ENCODE results near the gene KISS1R.
A peak's percentile ranks its signal among the peaks of the same experiment; 100 is the strongest.

Gene KISS1R

DNA sequence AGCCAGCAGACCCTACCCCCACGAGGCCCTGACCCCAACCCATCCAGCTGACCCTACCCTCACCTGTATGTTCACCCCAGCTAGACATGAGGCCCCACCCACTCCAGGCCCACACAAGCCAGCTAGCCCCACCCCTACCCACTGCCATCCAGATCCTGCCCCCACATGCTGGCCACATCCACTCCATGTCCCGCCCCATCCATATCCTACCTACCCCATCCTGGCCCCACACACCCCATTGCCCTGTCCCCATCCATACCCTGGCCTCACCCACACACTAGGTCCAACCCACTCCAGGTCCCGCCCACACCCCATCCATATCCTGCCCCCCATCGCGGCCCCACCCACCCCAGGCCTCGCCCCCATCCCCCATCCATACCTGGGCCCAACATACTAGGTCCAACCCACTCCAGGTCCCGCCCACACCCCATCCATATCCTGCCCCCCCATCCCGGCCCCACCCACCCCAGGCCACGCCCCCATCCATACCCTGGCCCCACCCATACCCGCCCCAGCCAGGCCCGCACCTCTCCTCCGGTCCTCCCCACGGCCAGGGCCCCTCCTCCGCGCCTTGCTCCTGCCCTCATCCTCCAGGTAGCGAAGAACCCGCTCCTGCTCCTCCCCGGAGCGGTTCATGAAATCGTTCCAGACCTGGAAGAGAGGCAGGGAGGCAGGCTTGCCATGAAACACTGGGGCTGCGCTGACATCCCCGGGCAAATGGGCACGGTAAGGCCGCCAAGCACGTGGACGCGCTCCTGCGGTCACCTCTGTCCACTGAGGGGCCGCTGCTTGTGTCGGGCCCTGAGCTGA, 16.6 kb upstream of the KISS1R start:
- DNase-seq = no peak

DNA sequence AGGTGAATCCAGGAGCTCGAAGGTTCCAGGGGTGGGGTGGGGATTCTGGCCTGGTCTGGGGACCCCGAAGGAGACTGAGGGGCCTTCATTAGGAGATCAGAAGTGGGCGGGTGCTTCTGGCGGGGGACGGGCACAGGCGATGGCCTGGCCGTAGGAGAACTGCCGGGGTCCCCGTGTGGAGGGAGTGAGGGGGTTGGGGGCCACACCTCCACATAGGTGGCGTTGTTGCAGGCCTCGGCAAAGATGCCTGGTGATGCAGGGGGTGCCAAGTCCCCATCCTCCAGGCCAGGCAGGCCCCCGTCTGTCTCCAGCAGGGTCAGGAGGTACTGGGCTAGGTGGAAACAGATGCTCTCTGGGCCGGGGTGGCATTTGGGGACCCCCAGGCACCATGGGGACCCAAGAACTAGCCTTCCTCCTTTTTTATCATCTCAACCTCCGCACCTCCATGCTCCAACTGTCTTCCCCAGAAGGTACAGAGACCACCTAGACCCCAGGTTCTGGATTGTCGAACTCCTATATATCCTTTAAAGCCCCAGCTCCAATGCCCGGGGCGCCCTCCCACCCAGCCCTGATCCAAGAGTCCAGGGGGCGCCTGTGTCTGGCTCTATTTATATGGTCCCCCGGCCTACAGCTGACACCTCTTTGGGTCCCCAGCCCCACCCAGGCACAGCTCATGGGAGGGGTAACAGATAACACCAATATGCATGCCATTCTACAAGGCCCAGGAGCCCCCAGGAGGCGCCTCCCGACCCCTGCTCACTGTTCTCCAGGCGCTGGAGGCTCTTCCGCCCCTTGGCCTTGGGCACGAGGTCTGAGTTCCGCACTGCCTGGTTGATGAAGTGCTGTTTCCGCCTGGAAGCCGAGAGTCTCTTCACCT, 15.7 kb upstream of the KISS1R start:
- no peak for DNase-seq

DNA sequence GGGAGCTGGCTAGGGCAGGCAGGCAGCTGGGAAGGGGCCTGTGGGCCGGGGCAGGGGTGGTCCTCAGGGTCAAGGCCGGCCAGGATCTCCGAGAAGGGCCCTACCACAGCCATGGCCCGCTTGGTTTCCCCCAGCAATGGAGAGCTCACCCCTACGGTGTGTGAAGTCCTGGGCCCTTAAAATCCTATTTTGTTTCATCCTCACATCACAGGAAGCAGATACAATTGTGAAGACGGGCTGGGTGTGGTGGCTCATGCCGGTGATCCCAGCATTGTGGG, 15.1 kb upstream of the KISS1R start:
- no peak for DNase-seq

DNA sequence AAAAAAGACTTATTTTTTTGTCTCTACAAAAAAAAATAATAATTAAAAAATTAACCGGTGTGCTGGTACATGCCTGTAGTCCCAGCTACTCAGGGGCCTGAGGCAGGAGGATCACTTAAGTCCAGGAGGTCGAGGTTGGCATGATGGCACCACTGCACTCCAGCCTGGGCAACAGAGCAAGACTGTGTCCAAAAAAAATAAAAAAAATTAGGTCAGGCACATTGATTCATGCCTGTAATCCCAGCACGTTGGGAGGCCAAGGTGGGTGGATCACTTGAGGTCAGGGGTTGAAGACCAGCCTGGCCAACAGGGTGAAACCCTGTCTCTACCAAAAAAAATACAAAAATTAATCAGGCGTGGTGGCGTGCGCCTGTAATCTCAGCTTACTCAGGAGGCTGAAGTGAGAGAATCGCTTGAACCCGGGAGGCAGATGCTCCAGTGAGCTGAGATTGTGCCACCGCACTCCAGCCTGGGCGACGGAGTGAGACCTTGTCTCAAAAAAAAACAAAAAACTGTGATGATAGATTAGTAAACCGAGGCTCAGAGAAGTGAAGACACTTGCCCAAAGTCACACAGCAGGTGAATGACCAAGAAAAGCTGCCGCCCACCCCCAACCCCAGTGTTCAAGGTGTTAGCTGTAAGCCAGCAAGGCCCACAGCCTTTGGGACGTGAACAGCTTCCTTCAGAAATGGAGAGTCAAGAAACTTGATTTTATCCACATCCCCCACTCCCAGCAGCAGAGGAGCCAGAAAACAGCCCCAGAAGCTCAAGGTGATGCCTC, 14.5 kb upstream of the KISS1R start:
- no peak for DNase-seq

DNA sequence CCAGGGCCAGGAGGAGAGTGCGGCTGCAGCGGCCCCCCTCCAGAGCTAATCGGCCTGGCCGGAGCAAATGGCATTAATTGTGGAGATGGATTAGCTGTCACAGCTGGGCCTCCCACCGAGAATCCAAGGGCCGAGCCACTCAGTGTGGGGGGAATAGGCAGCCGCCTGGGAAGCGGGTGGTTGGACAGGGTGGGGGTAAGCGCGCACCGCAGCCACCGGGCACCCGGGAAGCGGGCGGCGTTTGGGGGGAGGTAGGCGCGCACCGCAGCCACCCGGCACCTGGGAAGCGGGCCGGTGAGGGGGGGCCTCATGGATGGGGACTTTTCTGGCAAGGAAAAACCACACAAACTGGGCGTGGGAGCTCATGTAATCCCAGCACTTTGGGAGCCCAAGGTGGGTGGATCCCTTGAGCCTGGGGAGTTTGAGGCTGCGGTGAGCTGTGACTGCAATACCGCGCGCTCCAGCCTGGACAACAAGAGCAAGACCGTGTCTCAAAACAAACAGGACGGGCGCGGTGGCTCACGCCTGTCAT, 13.8 kb upstream of the KISS1R start:
- DNase-seq = no peak

DNA sequence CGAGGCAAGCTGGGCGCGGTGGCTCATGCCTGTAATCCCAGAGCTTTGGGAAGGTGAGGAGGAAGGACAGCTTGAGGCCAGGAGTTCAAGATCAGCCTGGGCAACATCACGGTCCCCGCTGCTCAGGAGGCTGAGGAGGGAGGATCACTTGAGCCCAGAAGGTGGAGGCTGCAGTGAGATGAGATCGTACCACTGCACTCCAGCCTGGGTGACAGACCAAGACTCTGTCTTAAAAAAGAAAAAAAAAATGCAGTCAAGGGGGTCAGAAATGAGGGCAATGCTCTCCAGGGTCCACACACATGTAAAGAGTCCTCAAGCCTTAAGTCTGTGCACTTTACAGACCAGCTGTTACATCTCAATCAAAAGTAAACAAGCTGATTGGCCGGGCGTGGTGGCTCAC, 12.6 kb upstream of the KISS1R start:
- DNase-seq = no peak

DNA sequence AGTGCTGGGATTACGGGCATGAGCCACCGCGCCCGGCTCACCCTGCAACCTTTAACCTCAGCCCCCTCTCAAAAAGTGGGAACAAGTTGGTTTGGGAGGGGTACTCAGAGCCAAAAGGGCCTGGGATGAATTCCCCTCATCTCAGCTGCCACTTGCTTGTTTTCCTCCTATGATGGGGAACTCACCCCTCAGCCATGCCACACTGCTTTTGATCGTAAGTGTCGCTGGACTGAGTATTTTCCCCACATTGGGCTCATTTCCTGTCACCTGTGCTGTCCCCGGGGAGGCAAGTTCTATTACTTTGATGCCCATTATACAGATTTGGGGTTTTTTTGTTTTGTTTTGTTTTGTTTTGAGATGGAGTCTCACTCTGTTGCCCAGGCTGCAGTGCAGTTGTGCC, 10.7 kb upstream of the KISS1R start:
- no peak for DNase-seq

DNA sequence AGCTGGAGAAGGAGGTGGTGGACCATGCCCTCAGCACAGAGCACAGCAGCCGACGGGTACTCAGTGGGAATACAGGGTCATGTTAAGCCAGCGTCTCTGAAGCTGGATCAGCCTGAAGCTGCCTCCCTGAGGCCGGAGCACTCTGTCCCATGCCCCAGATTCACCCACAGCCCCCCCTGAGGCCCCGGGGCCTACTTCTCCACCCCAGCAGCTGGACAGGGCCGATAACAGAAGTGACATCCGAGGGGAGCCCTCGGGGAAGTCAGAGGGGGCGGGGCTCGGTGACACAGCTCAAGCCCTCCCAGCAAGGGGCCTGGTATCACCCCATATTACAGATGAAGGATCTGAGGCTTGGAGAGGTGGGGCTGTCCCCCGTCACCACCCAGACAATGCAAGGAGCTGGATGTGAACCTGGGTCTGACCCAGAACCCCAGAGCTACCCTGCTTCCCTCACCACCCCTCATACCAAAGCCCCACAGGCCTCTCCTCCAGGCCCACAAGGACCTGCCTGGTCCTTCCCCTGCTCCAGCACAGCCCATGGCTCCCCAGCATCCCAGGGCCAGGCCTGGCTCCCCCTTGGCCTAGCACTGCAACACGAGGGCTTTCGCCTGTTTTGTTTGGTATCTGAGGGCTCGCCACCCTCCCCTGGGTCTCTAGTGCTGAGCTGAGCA, 9.8 kb upstream of the KISS1R start:
- no peak for DNase-seq

DNA sequence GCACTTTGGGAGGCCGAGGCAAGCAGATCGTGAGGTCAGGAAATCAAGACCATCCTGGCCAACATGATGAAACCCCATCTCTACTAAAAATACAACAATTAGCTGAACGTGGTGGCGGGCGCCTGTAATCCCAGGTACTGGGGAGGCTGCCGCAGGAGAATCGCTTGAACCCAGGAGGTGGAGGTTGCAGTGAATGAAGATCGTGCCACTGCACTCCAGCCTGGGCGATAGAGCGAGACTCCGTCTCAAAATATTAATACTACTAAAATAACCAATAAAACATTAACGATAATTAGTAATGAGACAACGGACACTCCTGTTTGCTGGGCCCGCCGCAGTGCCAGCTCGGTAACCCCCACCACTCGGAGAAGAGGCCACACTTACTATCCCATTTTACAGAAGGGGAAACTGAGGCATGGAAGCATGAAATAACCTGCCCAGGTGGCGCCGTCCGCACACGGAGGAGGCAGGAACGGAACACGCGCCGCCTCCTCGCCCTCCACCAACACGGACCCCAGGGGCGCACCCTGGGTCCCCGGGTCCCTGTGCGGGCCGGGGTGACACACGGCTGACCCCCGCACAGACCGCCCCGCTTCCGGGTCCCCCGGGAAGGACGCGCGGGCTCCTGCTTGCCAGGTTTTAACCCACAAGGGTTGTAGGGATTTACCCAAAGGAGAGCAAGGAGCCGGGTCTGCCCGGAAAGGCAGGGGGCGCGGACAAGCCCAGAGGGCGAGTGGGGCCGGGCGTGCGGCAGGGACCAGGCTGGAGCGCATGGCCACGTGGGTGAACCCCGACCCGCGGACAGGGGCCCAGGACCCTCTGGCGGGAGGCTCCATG, 5.7 kb upstream of the KISS1R start:
- DNase-seq = no peak

DNA sequence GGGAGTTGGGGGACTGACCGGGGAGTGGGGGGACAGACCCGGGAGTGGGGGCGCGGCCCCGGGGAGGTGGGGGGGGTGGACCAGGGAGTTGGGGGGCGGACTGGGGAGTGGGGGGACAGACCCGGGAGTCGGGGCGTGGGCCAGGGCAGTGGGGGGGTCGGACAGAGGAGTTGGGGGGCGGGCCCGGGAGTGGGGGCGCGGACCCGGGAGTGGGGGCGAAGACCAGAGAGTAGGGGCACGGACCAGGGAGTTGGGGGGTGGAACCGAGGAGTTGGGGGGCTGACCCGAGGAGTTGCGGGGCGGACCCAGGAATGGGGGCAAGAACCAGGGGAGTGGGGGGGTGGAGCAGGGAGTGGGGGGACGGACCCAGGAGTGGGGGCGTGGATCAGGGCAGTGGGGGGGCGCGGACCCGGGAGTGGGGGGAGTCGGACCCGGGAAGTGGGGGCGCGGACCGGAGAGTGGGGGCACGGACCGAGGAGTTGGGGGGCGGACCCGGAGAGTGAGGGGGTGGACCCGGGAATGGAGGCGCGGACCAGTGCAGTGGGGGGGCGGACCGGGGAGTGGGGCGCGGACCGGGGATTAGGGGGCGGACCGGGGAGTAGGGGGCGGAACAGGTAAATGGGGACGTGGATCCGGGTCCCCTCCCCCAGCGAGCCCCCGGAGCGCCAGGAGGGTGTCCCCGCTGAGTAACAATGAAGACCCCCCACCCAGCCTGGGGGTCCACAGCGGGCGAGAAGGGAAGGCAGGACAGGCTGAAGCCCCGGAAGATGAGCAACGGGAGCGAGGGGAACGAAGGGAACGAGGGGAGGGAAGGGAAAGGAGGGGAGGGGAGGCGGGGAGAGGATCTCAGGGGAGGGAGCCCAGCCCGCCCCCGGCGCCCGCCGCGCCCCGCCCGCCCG, 4.7 kb upstream of the KISS1R start:
- DNase-seq = no peak

DNA sequence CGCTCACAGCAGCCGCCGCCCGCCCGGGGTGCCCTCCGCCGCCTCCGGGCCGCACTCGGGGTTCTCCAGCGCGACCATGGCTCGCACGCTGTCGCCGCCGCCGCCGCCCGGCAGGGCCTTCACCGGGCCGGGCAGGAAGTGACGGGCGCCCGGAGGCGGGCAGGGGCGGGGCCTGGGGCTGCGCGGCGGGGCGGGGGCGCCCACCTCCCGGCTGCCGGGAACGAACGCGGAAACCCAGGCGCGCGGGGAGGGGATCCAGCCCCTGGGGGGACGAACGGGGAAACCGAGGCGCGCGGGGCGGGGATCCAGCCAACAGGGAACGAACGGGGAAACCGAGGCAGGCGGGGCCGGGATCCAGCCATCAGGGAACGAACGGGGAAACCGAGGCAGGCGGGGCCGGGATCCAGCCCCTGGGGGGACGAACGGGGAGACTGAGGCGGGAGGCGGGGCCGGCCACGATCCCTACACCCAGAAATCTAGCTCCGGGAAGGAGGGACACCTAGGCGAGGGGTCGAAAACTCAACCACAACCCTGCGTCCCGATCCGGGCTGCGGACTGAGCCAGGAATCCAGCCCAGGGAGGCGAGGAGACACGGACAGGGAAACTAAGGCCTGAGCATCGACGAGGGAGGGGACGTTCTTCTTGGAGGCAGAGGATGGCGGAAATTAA, 3.9 kb upstream of the KISS1R start, which contains the start of gene R3HDM4:
R3HDM4 (minus strand) TSS at position 140 of the 669 bp plus-strand sequence; CDS start at position 78, 62 bp downstream.
- peak; percentile 27 for DNase-seq

DNA sequence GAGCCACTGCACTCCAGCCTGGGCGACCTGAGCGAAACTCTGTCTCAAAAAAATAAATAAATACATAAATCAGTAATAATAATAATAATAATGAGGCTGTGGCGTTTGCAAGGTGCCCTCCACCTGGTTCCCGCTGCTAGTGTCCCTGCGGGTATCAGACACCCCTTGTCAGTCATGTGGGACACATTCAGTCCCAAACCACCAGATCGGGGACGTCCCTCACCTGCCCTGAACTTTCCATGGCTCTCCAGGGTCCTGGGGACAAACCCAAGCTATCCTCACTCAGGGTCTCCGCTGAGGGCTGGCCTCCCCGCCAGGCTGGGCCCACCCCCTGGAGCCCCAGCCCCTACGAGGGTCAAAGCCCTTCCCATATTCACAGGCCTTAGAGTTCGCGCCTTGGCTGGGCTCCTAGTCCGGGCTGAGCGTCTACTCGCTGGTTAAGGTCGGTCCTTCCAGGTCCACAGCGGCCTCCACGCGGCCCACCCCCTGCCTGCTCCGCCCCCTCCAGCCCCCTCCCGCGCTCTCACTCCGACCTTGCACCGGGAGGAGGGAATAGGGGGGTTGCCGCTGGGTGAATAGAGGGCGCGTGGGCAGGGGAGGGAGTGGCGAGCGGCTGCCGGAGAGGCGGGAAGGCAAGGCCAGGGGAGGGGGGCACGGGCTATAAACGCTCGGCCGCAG, 349 bp upstream of the KISS1R start:
- DNase-seq = no peak

DNA sequence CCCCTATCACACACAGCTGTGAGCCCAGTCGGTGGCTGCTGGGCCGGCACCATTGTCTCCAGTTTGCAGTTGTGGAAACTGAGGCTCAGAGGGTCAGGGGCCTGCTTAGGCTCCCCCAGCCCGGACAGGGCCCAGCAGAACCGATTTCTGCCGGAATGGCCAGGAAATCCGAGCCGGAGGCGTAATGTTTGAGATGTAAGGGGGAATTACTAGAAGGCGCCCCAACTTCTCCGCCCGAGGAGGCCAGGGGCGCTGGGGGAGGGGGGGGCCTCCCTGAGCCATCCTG, 962 bp downstream of the KISS1R start:
- no peak for DNase-seq

DNA sequence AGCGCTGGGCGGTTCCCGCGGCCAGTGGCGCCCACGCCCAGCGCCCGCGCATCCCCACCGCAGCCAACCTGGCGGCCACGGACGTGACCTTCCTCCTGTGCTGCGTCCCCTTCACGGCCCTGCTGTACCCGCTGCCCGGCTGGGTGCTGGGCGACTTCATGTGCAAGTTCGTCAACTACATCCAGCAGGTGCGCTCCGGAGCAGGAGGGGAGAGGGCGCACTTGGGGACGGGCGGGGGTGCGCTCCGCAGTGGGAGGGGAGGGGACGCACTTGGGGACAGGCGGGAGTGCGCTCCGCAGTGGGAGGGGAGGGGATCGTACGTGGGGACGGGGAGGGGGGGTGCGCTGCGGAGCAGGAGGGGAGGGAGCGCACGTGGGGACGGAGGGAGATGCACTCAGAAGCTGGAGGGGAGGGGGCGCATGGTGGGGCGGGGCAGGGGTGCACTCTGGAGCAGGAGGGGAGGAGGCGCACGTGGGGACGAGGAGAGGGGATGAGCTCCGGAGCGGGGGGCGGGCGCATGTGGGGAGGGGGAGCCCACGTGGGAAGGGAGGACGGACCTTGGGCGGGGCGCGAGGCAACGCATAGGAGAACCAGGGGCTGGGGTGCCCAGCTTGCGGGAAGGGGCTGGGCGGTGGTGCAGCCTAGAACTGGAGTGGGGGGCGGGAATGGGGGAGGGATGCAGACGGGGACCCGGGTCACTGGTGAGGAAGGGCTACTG, 1.5 kb downstream of the KISS1R start:
- DNase-seq = no peak

DNA sequence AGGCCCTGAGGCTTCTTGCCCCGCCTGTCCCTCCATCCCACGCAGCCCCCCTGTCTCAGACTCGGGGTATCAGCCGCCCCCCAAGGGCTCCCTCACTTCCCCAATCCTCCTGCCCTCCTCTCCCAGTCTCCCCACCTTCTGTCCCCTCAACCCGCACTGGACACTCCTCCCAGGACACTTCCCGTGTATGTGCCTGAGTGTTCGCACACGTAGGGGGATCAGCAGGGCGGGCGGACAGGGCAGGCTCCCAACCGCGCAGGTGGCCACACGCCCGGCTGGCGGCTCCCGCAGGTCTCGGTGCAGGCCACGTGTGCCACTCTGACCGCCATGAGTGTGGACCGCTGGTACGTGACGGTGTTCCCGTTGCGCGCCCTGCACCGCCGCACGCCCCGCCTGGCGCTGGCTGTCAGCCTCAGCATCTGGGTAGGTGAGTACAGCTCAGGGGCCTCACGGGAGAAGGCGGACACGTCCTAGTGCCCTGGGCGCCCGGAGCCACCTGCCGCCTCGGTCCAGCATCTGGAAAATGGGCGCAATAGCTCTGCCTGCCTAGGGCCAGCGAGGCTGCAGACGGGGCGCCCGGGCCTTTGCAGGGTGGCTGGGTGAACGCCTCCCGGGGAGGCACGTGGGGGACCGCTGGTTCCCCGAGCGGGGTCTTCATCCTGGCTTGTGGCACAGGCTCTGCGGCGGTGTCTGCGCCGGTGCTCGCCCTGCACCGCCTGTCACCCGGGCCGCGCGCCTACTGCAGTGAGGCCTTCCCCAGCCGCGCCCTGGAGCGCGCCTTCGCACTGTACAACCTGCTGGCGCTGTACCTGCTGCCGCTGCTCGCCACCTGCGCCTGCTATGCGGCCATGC, 2.3 kb downstream of the KISS1R start:
- DNase-seq = peak; percentile 56

DNA sequence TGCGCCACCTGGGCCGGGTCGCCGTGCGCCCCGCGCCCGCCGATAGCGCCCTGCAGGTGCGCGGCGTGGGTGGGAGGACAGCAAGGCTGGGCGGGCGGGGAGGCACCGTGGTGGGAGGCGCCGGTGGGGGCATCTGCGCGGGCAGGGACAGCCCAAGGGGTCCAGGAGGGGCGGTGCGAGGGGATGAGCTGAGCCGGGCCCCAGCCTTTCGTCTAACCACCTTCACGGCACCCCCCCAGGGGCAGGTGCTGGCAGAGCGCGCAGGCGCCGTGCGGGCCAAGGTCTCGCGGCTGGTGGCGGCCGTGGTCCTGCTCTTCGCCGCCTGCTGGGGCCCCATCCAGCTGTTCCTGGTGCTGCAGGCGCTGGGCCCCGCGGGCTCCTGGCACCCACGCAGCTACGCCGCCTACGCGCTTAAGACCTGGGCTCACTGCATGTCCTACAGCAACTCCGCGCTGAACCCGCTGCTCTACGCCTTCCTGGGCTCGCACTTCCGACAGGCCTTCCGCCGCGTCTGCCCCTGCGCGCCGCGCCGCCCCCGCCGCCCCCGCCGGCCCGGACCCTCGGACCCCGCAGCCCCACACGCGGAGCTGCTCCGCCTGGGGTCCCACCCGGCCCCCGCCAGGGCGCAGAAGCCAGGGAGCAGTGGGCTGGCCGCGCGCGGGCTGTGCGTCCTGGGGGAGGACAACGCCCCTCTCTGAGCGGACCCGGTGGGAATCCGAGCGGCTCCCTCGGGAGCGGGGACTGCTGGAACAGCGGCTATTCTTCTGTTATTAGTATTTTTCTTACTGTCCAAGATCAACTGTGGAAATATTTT, 3.1 kb downstream of the KISS1R start:
- peak; percentile 56 for DNase-seq

DNA sequence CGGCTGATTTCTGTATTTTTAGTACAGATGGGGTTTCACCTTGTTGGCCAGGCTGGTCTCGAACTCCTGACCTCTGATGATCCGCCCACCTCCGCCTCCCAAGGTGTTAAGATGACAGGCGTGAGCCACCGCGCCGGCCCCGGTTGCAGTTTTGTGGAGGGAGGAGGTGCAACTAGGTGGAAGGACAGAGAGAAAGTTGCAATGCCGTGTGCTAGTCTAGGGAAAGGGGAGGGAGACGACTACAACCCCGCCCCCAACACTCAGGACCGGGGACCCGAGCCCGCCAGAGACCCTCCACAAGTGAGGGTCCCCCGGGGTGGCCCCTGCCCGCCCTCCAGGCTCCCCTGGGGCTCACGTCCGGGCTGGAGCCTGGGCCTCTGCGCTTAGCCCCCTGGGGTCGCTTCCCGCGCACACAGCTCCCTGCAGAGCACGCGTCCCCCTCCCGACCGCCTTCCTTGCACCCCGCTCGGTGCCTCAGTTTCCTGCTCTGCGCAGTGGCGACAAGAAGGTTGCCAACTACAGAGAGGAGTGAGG, 7.5 kb downstream of the KISS1R start:
- no peak for DNase-seq
